DND-41 (cell line): ENCODE data around the gene MFSD2A.

Source experiments
- ATAC-seq: fragments of 200-7000 bp; cut with Tn5 transposase; 3 replicates; pipeline ENCODE4 v1.9.1; 2021; ENCODE audit warnings: low read depth; ENCODE audit not compliant: insufficient read depth
- DNase-seq: peaks from one replicate; pipeline ENCODE4 v3.0.0-alpha.2; 2020
- H2AFZ ChIP-seq: 2 replicates; pipeline ENCODE4 v1.6.0; 2012; ENCODE audit warnings: low read depth, low read length
- H3K27ac ChIP-seq: 2 replicates; pipeline ENCODE4 v1.5.1; 2012; ENCODE audit warnings: low read length, inconsistent platforms
- H3K27me3 ChIP-seq: fragments of 200-600 bp; sonication (generic); 2 replicates; pipeline ENCODE4 v1.6.0; 2012; ENCODE audit warnings: low read length, mild to moderate bottlenecking, inconsistent platforms; ENCODE audit not compliant: insufficient read depth, poor library complexity
- H3K36me3 ChIP-seq: 2 replicates; pipeline ENCODE4 v1.5.1; 2012; ENCODE audit warnings: low read length, inconsistent platforms; ENCODE audit not compliant: insufficient read depth
- H3K4me1 ChIP-seq: 2 replicates; pipeline ENCODE4 v1.5.1; 2012; ENCODE audit warnings: mild to moderate bottlenecking, low read length; ENCODE audit not compliant: insufficient read depth
- H3K4me2 ChIP-seq: 2 replicates; pipeline ENCODE4 v1.6.0; 2012; ENCODE audit warnings: mild to moderate bottlenecking, moderate library complexity, low read length, inconsistent platforms; ENCODE audit not compliant: insufficient read depth
- H3K4me3 ChIP-seq, 2 experiments: fragments of 200-600 bp in 1 of 2; shearing (Covaris generic) in 1 of 2; 2 replicates each; pipeline ENCODE4 v1.5.1; 2012 to 2016; ENCODE audit warnings: inconsistent platforms in 2 of 2, low read length in 2 of 2, mild to moderate bottlenecking in 2 of 2, low read depth in 1 of 2, moderate library complexity in 1 of 2
- H3K79me2 ChIP-seq: 2 replicates; pipeline ENCODE4 v1.6.0; 2012; ENCODE audit warnings: low read length, inconsistent platforms; ENCODE audit not compliant: insufficient read depth
- H3K9ac ChIP-seq: 2 replicates; pipeline ENCODE4 v1.6.0; 2012; ENCODE audit warnings: low read depth, mild to moderate bottlenecking, inconsistent platforms, low read length, moderate library complexity
- H3K9me3 ChIP-seq: 2 replicates; pipeline ENCODE4 v1.5.1; 2012; ENCODE audit warnings: low read length, moderate library complexity, mild to moderate bottlenecking, inconsistent platforms; ENCODE audit not compliant: insufficient read depth, severe bottlenecking
- H4K20me1 ChIP-seq: 2 replicates; pipeline ENCODE4 v1.6.0; 2012; ENCODE audit warnings: low read length; ENCODE audit not compliant: insufficient read depth
- CTCF ChIP-seq: IDR thresholded peaks from 2 replicates; pipeline ENCODE4 v1.5.1; 2012; ENCODE audit warnings: borderline replicate concordance, low read length, moderate library complexity, mild to moderate bottlenecking; ENCODE audit not compliant: poor library complexity, severe bottlenecking; ENCODE audit errors: extremely low read depth
- EZH2 ChIP-seq: IDR thresholded peaks from 3 replicates; pipeline ENCODE4 v1.6.1; 2012; ENCODE audit warnings: borderline replicate concordance, low read depth, mild to moderate bottlenecking, moderate library complexity, low read length, inconsistent platforms; ENCODE audit not compliant: severe bottlenecking

Gene MFSD2A

GRCh38 chr1:39984951-39985350 lies 30.0 kb downstream of the MFSD2A start:
- TF ChIP-seq CTCF: no peak
- no peak for TF ChIP-seq EZH2
- no peak for ATAC-seq
- Histone ChIP-seq H2AFZ (no peak overlapping the region), H3K36me3 (no peaks in the 10 kb centered on the region), H3K79me2 (no peaks in the 10 kb centered on the region), H3K27me3 (no peaks in the 10 kb centered on the region), H3K9me3 (no peaks in the 10 kb centered on the region), H3K4me3 (no peak overlapping the region), H3K4me2 (no peak overlapping the region), H3K9ac (no peak overlapping the region), H4K20me1 (no peaks in the 10 kb centered on the region), H3K4me1 (no peaks in the 10 kb centered on the region), H3K27ac (no peak overlapping the region)
- DNase-seq: no peak

- H3K4me2 ChIP-seq: no peak overlapping the region
- DNase-seq: no peak
- H3K4me3 ChIP-seq: no peak overlapping the region
Observed at GRCh38 chr1:39987869-39988268, 32.9 kb downstream of the MFSD2A start.

GRCh38 chr1:39988618-39989343 lies 33.8 kb downstream of the MFSD2A start:
- TF ChIP-seq EZH2: no peak
- no peak for TF ChIP-seq CTCF
- no peak overlapping the region for H3K27ac ChIP-seq

More at GRCh38 chr1:39987869-39988268, 32.9 kb downstream of the MFSD2A start:
- Histone ChIP-seq H3K79me2 (no peaks in the 10 kb centered on the region), H2AFZ (no peak overlapping the region), H3K9me3 (no peaks in the 10 kb centered on the region), H3K27ac (no peak overlapping the region), H3K4me1 (no peaks in the 10 kb centered on the region), H4K20me1 (no peaks in the 10 kb centered on the region), H3K36me3 (no peaks in the 10 kb centered on the region), H3K27me3 (no peaks in the 10 kb centered on the region), H3K9ac (no peak overlapping the region)
- ATAC-seq: no peak
- TF ChIP-seq CTCF (no peak), EZH2 (no peak)

GRCh38 chr1:39990428-39990827 lies 35.5 kb downstream of the MFSD2A start:
- ATAC-seq: no peak
- Histone ChIP-seq H3K9me3 (no peaks in the 10 kb centered on the region), H3K36me3 (no peaks in the 10 kb centered on the region), H3K27ac (no peak overlapping the region), H3K27me3 (no peaks in the 10 kb centered on the region), H3K9ac (no peak overlapping the region), H3K4me3 (no peak overlapping the region), H3K79me2 (no peaks in the 10 kb centered on the region), H3K4me2 (no peak overlapping the region), H3K4me1 (no peaks in the 10 kb centered on the region), H2AFZ (no peak overlapping the region), H4K20me1 (no peaks in the 10 kb centered on the region)
- DNase-seq: no peak
- TF ChIP-seq CTCF (no peak), EZH2 (no peak)

More at GRCh38 chr1:39988618-39989343, 33.8 kb downstream of the MFSD2A start:
- H2AFZ ChIP-seq: no peak overlapping the region
- ATAC-seq (no peak), DNase-seq (no peak)
- no peak overlapping the region for H3K9ac ChIP-seq
- no peaks in the 10 kb centered on the region for H4K20me1 ChIP-seq
- no peaks in the 10 kb centered on the region for H3K4me1 ChIP-seq
- H3K79me2 ChIP-seq: no peaks in the 10 kb centered on the region
- no peak overlapping the region for H3K4me2 ChIP-seq
- no peaks in the 10 kb centered on the region for H3K36me3 ChIP-seq
- no peaks in the 10 kb centered on the region for H3K27me3 ChIP-seq
- H3K9me3 ChIP-seq: no peaks in the 10 kb centered on the region
- H3K4me3 ChIP-seq: no peak overlapping the region
